Activated CD4-positive, alpha-beta T cell treated with anti-CD3 and anti-CD28 coated beads for 48 hours (primary cell): ENCODE data around the gene FCN1.

Experiments used
- DNase-seq: peaks from one replicate; pipeline ENCODE4 v3.0.0-alpha.2; 2020

Gene FCN1

GRCh38 chr9:134936346-134937163 lies 18.8 kb upstream of the FCN1 start:
- DNase-seq: no peak

GRCh38 chr9:134935701-134936345 lies 18.1 kb upstream of the FCN1 start:
- DNase-seq: no peak

- DNase-seq: no peak
Observed at GRCh38 chr9:134935056-134935640, 17.4 kb upstream of the FCN1 start.

GRCh38 chr9:134933076-134933659 lies 15.5 kb upstream of the FCN1 start:
- DNase-seq: no peak

- DNase-seq: no peak
Observed at GRCh38 chr9:134932606-134933005, 14.9 kb upstream of the FCN1 start.

GRCh38 chr9:134932171-134932570 lies 14.5 kb upstream of the FCN1 start:
- no peak for DNase-seq

GRCh38 chr9:134930398-134930797 lies 12.7 kb upstream of the FCN1 start:
- DNase-seq: no peak

GRCh38 chr9:134929193-134930158 lies 11.8 kb upstream of the FCN1 start:
- DNase-seq: no peak

GRCh38 chr9:134928436-134929192 lies 10.9 kb upstream of the FCN1 start:
- DNase-seq: no peak

GRCh38 chr9:134925011-134925511 lies 7.3 kb upstream of the FCN1 start:
- no peak for DNase-seq

- no peak for DNase-seq
Observed at GRCh38 chr9:134923466-134923865, 5.8 kb upstream of the FCN1 start.

- no peak for DNase-seq
Observed at GRCh38 chr9:134922932-134923240, 5.2 kb upstream of the FCN1 start.

- no peak for DNase-seq
Observed at GRCh38 chr9:134922066-134922931, 4.6 kb upstream of the FCN1 start.

GRCh38 chr9:134919303-134919702 lies 1.6 kb upstream of the FCN1 start:
- DNase-seq: no peak

- no peak for DNase-seq
Observed at GRCh38 chr9:134918646-134919045, 934 bp upstream of the FCN1 start.

GRCh38 chr9:134916161-134916665 lies 1.5 kb downstream of the FCN1 start:
- DNase-seq: no peak

- DNase-seq: no peak
Observed at GRCh38 chr9:134915046-134915985, 2.4 kb downstream of the FCN1 start.

- no peak for DNase-seq
Observed at GRCh38 chr9:134914501-134914834, 3.2 kb downstream of the FCN1 start.

- no peak for DNase-seq
Observed at GRCh38 chr9:134913713-134914500, 3.8 kb downstream of the FCN1 start.
